Loucy (cell line): ENCODE measurements around the gene SPPL3.

Experiments used
- H2AFZ ChIP-seq: fragments of 200-600 bp; sonication (generic); 2 replicates; pipeline ENCODE4 v1.6.0; 2016; ENCODE audit warnings: antibody characterized with exemption, mild to moderate bottlenecking, low read length, moderate library complexity
- H3F3A ChIP-seq: fragments of 200-600 bp; 2 replicates; pipeline ENCODE4 v1.6.0; 2016; ENCODE audit warnings: antibody characterized with exemption, low read depth, mild to moderate bottlenecking
- H3K27me3 ChIP-seq: fragments of 200-600 bp; sonication (generic); 2 replicates; pipeline ENCODE4 v1.6.1; 2014; ENCODE audit warnings: low read length, mild to moderate bottlenecking; ENCODE audit not compliant: insufficient read depth, poor library complexity, severe bottlenecking
- H3K36me3 ChIP-seq: fragments of 200-600 bp; sonication (generic); 2 replicates; pipeline ENCODE4 v1.6.1; 2016; ENCODE audit warnings: low read length; ENCODE audit not compliant: insufficient read depth
- H3K4me1 ChIP-seq: fragments of 200-600 bp; sonication (generic); 2 replicates; pipeline ENCODE4 v1.5.1; 2014; ENCODE audit warnings: low read length, mild to moderate bottlenecking; ENCODE audit not compliant: insufficient read depth, poor library complexity, severe bottlenecking
- H3K4me2 ChIP-seq: fragments of 200-600 bp; sonication (generic); 2 replicates; pipeline ENCODE4 v1.6.0; 2014; ENCODE audit warnings: antibody characterized with exemption, low read length, low read depth, mild to moderate bottlenecking; ENCODE audit not compliant: poor library complexity, severe bottlenecking
- H3K4me3 ChIP-seq: fragments of 200-600 bp; sonication (generic); 2 replicates; pipeline ENCODE4 v1.5.1; 2014; ENCODE audit warnings: low read length, mild to moderate bottlenecking, mixed read lengths; ENCODE audit not compliant: poor library complexity, severe bottlenecking
- H3K79me2 ChIP-seq: fragments of 200-600 bp; sonication (generic); 2 replicates; pipeline ENCODE4 v1.6.1; 2014; ENCODE audit warnings: low read length; ENCODE audit not compliant: insufficient read depth
- H3K9ac ChIP-seq: fragments of 200-600 bp; sonication (generic); 2 replicates; pipeline ENCODE4 v1.6.0; 2014; ENCODE audit warnings: mild to moderate bottlenecking, low read depth, low read length, moderate library complexity; ENCODE audit not compliant: poor library complexity, severe bottlenecking
- H3K9me2 ChIP-seq: fragments of 200-600 bp; sonication (generic); replicated peaks from 2 replicates; pipeline ENCODE4 v1.6.1; 2016; ENCODE audit warnings: low read depth, low read length, mixed read lengths
- H3K9me3 ChIP-seq: fragments of 200-600 bp; sonication (generic); 2 replicates; pipeline ENCODE4 v1.6.1; 2014; ENCODE audit warnings: mild to moderate bottlenecking, antibody characterized with exemption, low read length, low read depth; ENCODE audit not compliant: insufficient read depth
- H4K20me1 ChIP-seq: fragments of 200-600 bp; sonication (generic); 2 replicates; pipeline ENCODE4 v1.6.0; 2014; ENCODE audit warnings: antibody characterized with exemption, low read length, mild to moderate bottlenecking; ENCODE audit not compliant: insufficient read depth, poor library complexity, severe bottlenecking
- EZH2phosphoT487 ChIP-seq: fragments of 200-600 bp; IDR thresholded peaks from 2 replicates; pipeline ENCODE4 v1.6.1; 2018; ENCODE audit warnings: antibody characterized with exemption, mild to moderate bottlenecking, moderate library complexity, borderline replicate concordance
- TF ChIP-seq, protein P1 (sequence below): fragments of 200-600 bp; sonication (generic); conservative IDR thresholded peaks from 2 replicates; pipeline ENCODE4 v1.5.1; 2014; ENCODE audit warnings: mild to moderate bottlenecking, antibody characterized with exemption, low read length

SPPL3 gene

DNA sequence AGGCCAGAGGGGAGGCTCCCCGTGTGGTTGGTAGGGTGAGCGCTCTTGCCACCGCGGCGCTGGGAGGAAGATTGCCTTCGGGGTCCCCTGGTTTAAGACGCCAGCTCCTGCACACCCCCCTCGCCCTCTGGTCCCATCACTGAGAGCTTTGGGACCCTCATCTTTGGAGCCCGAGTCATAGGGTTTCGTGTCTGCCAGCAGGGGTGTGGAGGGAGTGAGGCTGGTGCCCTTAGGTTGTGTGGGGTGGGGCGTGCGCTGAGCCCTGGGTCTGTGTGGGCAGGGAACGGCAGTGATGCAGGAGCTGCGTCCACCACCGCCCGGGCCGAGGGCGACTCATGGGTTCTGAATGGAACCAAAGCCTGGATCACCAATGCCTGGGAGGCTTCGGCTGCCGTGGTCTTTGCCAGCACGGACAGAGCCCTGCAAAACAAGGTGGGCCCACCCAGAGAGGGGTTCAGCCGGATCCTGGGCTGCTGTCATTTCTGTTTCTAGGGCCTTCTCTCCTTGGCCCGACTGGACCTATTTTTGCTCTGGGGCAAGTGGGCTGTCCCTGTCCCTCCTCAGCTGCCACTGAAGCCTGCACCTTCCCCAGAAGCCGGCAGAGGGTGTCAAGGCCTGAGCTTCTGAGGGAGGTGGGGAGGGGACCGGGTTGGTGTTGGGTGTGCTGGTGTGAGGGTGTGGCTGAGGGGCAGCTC, 166.5 kb downstream of the SPPL3 start:
- Histone ChIP-seq H3F3A (no peaks in the 10 kb centered on the region), H3K9me2 (no peaks in the 10 kb centered on the region), H3K9me3 (no peaks in the 10 kb centered on the region), H3K4me2 (no peak overlapping the region), H3K27me3 (no peaks in the 10 kb centered on the region), H3K79me2 (no peaks in the 10 kb centered on the region), H2AFZ (no peak overlapping the region), H4K20me1 (no peaks in the 10 kb centered on the region), H3K36me3 (no peaks in the 10 kb centered on the region), H3K4me1 (no peaks in the 10 kb centered on the region), H3K4me3 (no peak overlapping the region), H3K9ac (no peak overlapping the region)
- TF ChIP-seq, protein P1, sequence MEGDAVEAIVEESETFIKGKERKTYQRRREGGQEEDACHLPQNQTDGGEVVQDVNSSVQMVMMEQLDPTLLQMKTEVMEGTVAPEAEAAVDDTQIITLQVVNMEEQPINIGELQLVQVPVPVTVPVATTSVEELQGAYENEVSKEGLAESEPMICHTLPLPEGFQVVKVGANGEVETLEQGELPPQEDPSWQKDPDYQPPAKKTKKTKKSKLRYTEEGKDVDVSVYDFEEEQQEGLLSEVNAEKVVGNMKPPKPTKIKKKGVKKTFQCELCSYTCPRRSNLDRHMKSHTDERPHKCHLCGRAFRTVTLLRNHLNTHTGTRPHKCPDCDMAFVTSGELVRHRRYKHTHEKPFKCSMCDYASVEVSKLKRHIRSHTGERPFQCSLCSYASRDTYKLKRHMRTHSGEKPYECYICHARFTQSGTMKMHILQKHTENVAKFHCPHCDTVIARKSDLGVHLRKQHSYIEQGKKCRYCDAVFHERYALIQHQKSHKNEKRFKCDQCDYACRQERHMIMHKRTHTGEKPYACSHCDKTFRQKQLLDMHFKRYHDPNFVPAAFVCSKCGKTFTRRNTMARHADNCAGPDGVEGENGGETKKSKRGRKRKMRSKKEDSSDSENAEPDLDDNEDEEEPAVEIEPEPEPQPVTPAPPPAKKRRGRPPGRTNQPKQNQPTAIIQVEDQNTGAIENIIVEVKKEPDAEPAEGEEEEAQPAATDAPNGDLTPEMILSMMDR: no peak
- TF ChIP-seq EZH2phosphoT487: no peak

DNA sequence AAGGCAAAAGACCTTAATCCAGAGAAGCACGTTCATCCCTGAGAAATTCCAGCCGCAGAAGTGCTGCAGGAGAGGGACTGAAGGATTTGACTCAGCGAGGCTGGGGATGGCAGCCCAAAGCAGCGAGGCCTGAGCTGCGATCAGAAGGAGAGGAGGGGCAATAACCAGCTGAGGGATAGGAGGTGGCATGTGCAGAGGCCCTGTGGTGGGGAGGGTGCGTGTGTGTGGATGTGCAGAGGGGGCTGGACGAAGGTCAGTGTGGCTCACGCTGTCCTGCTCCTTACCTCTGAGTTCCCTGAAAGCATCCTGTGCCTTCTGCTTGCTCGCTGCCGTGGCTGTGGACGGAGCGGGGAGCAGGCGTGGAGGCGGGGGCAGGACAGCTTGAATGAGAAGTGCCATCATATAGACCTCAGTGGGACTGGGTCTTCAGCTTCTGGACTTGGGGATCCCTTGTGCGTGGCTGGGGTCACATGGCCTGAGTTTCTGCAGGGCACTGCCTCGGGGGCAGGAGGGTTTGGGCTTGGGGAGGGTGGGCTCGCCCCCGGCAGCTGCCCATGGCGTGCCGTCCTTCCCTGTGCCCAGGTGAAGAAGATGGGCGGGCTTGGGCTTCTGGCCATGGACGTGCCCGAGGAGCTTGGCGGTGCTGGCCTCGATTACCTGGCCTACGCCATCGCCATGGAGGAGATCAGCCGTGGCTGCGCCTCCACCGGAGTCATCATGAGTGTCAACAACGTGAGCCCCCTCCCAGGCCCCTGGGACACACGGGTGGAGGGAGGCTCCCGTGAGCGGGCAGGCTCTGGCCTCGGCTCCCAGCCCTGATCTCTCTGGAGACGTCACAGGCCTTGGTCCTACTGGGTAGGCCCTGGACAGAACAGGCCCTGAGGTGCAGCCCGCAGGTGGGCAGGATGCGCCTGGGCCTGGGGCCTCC, 167.5 kb downstream of the SPPL3 start:
- H3K9me3 ChIP-seq: no peaks in the 10 kb centered on the region
- no peaks in the 10 kb centered on the region for H3K79me2 ChIP-seq
- no peaks in the 10 kb centered on the region for H3K9me2 ChIP-seq
- H3K4me1 ChIP-seq: no peaks in the 10 kb centered on the region
- H3F3A ChIP-seq: no peaks in the 10 kb centered on the region
- no peak overlapping the region for H3K9ac ChIP-seq
- no peak overlapping the region for H3K4me3 ChIP-seq
- H4K20me1 ChIP-seq: no peaks in the 10 kb centered on the region
- no peak overlapping the region for H2AFZ ChIP-seq
- no peaks in the 10 kb centered on the region for H3K36me3 ChIP-seq
- TF ChIP-seq, protein P1: no peak
- no peak for TF ChIP-seq EZH2phosphoT487
- no peaks in the 10 kb centered on the region for H3K27me3 ChIP-seq
- H3K4me2 ChIP-seq: no peak overlapping the region

DNA sequence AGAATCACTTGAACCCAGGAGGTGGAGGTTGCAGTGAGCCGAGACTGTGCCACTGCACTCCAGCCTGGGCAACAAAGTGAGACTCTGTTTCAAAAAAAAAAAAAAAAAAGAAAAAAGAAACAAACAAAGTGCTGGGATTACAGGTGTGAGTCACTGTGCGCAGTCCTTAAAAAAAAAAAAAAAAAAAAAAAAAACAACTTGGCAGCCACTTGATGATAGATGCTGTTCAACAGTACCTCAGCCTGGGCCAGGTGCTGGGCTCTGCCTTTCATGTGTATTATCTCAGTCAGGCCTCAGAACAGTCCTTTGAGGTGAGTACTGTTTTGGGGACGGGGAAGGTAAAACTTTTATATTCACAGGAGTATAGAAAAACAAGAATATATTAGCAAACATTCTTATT, 169.0 kb downstream of the SPPL3 start:
- Histone ChIP-seq H3K79me2 (no peaks in the 10 kb centered on the region), H3K4me3 (no peak overlapping the region), H3K4me1 (no peaks in the 10 kb centered on the region), H3K9ac (no peak overlapping the region), H3K4me2 (no peak overlapping the region), H3K27me3 (no peaks in the 10 kb centered on the region), H4K20me1 (no peaks in the 10 kb centered on the region), H3K9me2 (no peaks in the 10 kb centered on the region), H2AFZ (no peak overlapping the region), H3F3A (no peaks in the 10 kb centered on the region), H3K9me3 (no peaks in the 10 kb centered on the region), H3K36me3 (no peaks in the 10 kb centered on the region)
- TF ChIP-seq, protein P1: no peak
- no peak for TF ChIP-seq EZH2phosphoT487
